ENCODE results near the gene ZXDC.

The ZXDC gene

GRCh38 chr3:126451511-126451910, 24.2 kb downstream of the ZXDC start:
- Histone ChIP-seq H3K9me3 (ENCODE audit: low read depth, low read length) (no peaks in the 10 kb centered on the region), H3K36me3 (ENCODE audit: insufficient read depth, low read length) (peaks cover 79% of the 10 kb centered on the region), H3K9ac (ENCODE audit: insufficient read length) (no peak overlapping the region), H3K4me3 (no peak overlapping the region), H3K27ac (no peak overlapping the region)
- TF ChIP-seq FOXP2 (optimal IDR thresholded peaks at IDR 0.05; ENCODE audit: control extremely low read depth, extremely low read length, insufficient read depth) (no peak), POLR2AphosphoS5 (IDR thresholded peaks at IDR 0.05; ENCODE audit: borderline replicate concordance, low read depth, low read length) (no peak), EZH2 (IDR thresholded peaks at IDR 0.05) (no peak)
- DNase-seq (ENCODE audit: low read depth, low spot score) = no peak

GRCh38 chr3:126450744-126451143, 24.9 kb downstream of the ZXDC start:
- TF ChIP-seq EZH2 (IDR thresholded peaks at IDR 0.05) (no peak), POLR2AphosphoS5 (IDR thresholded peaks at IDR 0.05; ENCODE audit: borderline replicate concordance, low read depth, low read length) (no peak), FOXP2 (optimal IDR thresholded peaks at IDR 0.05; ENCODE audit: control extremely low read depth, extremely low read length, insufficient read depth) (no peak)
- no peak for DNase-seq (ENCODE audit: low read depth, low spot score)
- H3K9me3 ChIP-seq (ENCODE audit: low read depth, low read length) = no peaks in the 10 kb centered on the region
- no peak overlapping the region for H3K9ac ChIP-seq (ENCODE audit: insufficient read length)
- H3K36me3 ChIP-seq (ENCODE audit: insufficient read depth, low read length) = peaks cover 74% of the 10 kb centered on the region
- no peak overlapping the region for H3K4me3 ChIP-seq
- no peak overlapping the region for H3K27ac ChIP-seq

- no peaks in the 10 kb centered on the region for H3K9me3 ChIP-seq (ENCODE audit: low read depth, low read length)
- TF ChIP-seq FOXP2 (optimal IDR thresholded peaks at IDR 0.05; ENCODE audit: control extremely low read depth, extremely low read length, insufficient read depth) = no peak
- TF ChIP-seq POLR2AphosphoS5 (IDR thresholded peaks at IDR 0.05; ENCODE audit: borderline replicate concordance, low read depth, low read length) = no peak
- TF ChIP-seq EZH2 (IDR thresholded peaks at IDR 0.05) = no peak
- H3K36me3 ChIP-seq (ENCODE audit: insufficient read depth, low read length) = peaks cover 69% of the 10 kb centered on the region
- no peak overlapping the region for H3K4me3 ChIP-seq
- DNase-seq (ENCODE audit: low read depth, low spot score) = no peak
- H3K9ac ChIP-seq (ENCODE audit: insufficient read length) = no peak overlapping the region
- H3K27ac ChIP-seq = no peak overlapping the region
These were observed 25.5 kb downstream of the ZXDC start for GRCh38 chr3:126450219-126450618.

GRCh38 chr3:126449621-126450051, 26.1 kb downstream of the ZXDC start:
- DNase-seq (ENCODE audit: low read depth, low spot score) = no peak
- Histone ChIP-seq H3K9me3 (ENCODE audit: low read depth, low read length) (no peaks in the 10 kb centered on the region), H3K27ac (no peak overlapping the region), H3K9ac (ENCODE audit: insufficient read length) (no peak overlapping the region), H3K36me3 (ENCODE audit: insufficient read depth, low read length) (peaks cover 64% of the 10 kb centered on the region), H3K4me3 (no peak overlapping the region)
- TF ChIP-seq FOXP2 (optimal IDR thresholded peaks at IDR 0.05; ENCODE audit: control extremely low read depth, extremely low read length, insufficient read depth) (no peak), POLR2AphosphoS5 (IDR thresholded peaks at IDR 0.05; ENCODE audit: borderline replicate concordance, low read depth, low read length) (no peak), EZH2 (IDR thresholded peaks at IDR 0.05) (no peak)

- no peak overlapping the region for H3K4me3 ChIP-seq
- DNase-seq (ENCODE audit: low read depth, low spot score) = no peak
These were observed 26.9 kb downstream of the ZXDC start for GRCh38 chr3:126448893-126449180.

GRCh38 chr3:126448136-126448892, 27.4 kb downstream of the ZXDC start:
- H3K36me3 ChIP-seq (ENCODE audit: insufficient read depth, low read length) = peaks cover 55% of the 10 kb centered on the region
- no peak for TF ChIP-seq FOXP2 (optimal IDR thresholded peaks at IDR 0.05; ENCODE audit: control extremely low read depth, extremely low read length, insufficient read depth)
- no peak for TF ChIP-seq EZH2 (IDR thresholded peaks at IDR 0.05)
- TF ChIP-seq POLR2AphosphoS5 (IDR thresholded peaks at IDR 0.05; ENCODE audit: borderline replicate concordance, low read depth, low read length) = no peak
- H3K9me3 ChIP-seq (ENCODE audit: low read depth, low read length) = no peaks in the 10 kb centered on the region
- H3K9ac ChIP-seq (ENCODE audit: insufficient read length) = no peak overlapping the region
- no peak for DNase-seq (ENCODE audit: low read depth, low spot score)
- no peak overlapping the region for H3K4me3 ChIP-seq
- no peak overlapping the region for H3K27ac ChIP-seq

More at GRCh38 chr3:126448893-126449180, 26.9 kb downstream of the ZXDC start:
- H3K9ac ChIP-seq (ENCODE audit: insufficient read length) = no peak overlapping the region
- TF ChIP-seq POLR2AphosphoS5 (IDR thresholded peaks at IDR 0.05; ENCODE audit: borderline replicate concordance, low read depth, low read length) (no peak), EZH2 (IDR thresholded peaks at IDR 0.05) (no peak), FOXP2 (optimal IDR thresholded peaks at IDR 0.05; ENCODE audit: control extremely low read depth, extremely low read length, insufficient read depth) (no peak)
- no peak overlapping the region for H3K27ac ChIP-seq
- no peaks in the 10 kb centered on the region for H3K9me3 ChIP-seq (ENCODE audit: low read depth, low read length)
- H3K36me3 ChIP-seq (ENCODE audit: insufficient read depth, low read length) = peaks cover 58% of the 10 kb centered on the region

- TF ChIP-seq FOXP2 (optimal IDR thresholded peaks at IDR 0.05; ENCODE audit: control extremely low read depth, extremely low read length, insufficient read depth) (no peak), POLR2AphosphoS5 (IDR thresholded peaks at IDR 0.05; ENCODE audit: borderline replicate concordance, low read depth, low read length) (no peak), EZH2 (IDR thresholded peaks at IDR 0.05) (no peak)
- Histone ChIP-seq H3K9ac (ENCODE audit: insufficient read length) (no peak overlapping the region), H3K27ac (no peak overlapping the region), H3K9me3 (ENCODE audit: low read depth, low read length) (no peaks in the 10 kb centered on the region), H3K36me3 (ENCODE audit: insufficient read depth, low read length) (peaks cover 47% of the 10 kb centered on the region), H3K4me3 (no peak overlapping the region)
- no peak for DNase-seq (ENCODE audit: low read depth, low spot score)
These were observed 28.1 kb downstream of the ZXDC start for GRCh38 chr3:126447456-126448106.

GRCh38 chr3:126446791-126447190, 28.9 kb downstream of the ZXDC start:
- Histone ChIP-seq H3K4me3 (no peak overlapping the region), H3K27ac (peak overlapping the region; percentile 34; the same call in 1 of the 2 replicates), H3K9ac (ENCODE audit: insufficient read length) (no peak overlapping the region), H3K36me3 (ENCODE audit: insufficient read depth, low read length) (peaks cover 39% of the 10 kb centered on the region), H3K9me3 (ENCODE audit: low read depth, low read length) (no peaks in the 10 kb centered on the region)
- TF ChIP-seq POLR2AphosphoS5 (IDR thresholded peaks at IDR 0.05; ENCODE audit: borderline replicate concordance, low read depth, low read length) (no peak), FOXP2 (optimal IDR thresholded peaks at IDR 0.05; ENCODE audit: control extremely low read depth, extremely low read length, insufficient read depth) (no peak), EZH2 (IDR thresholded peaks at IDR 0.05) (no peak)
- no peak for DNase-seq (ENCODE audit: low read depth, low spot score)

All from SK-N-MC (cell line).